MCF 10A (cell line): ENCODE measurements around the gene FOXP4. TPM values are rescaled to one million over a fixed set of nuclear protein-coding genes. Genes with fewer than 3 reads are reported as not detected.

Experiments
- BruUV-seq: library from RNA; stranded (reverse); fragments of 400-500 nt; replicated peaks from 2 replicates; lab custom pipeline; 2021; lab: Mats Ljungman, UMichigan
- CTCF ChIA-PET: fragments of 300-600 bp; sonication (Branson Sonifier 250); formaldehyde crosslinking; extraction: SDS; loops from one replicate; lab custom pipeline; 2021; ENCODE audit warnings: antibody characterized with exemption, inconsistent platforms; lab: Yijun Ruan, JAX
- POLR2A ChIA-PET: fragments of 300-600, 350-650 bp; sonication (Branson Sonifier 250); formaldehyde crosslinking; extraction: SDS; loops from one replicate; lab custom pipeline; 2020; ENCODE audit warnings: antibody characterized with exemption, inconsistent platforms; lab: Yijun Ruan, JAX
- DNase-seq: peaks from one replicate; pipeline ENCODE4 v3.0.0-alpha.2; 2018; ENCODE audit not compliant: unreplicated experiment
- H3K27ac Mint-ChIP-seq: one replicate; pipeline ENCODE4 v1.8.0; 2022; ENCODE audit warnings: mild to moderate bottlenecking, low read depth, mixed read lengths; ENCODE audit not compliant: unreplicated experiment
- H3K27me3 Mint-ChIP-seq: one replicate; pipeline ENCODE4 v1.8.0; 2022; ENCODE audit warnings: mixed read lengths; ENCODE audit not compliant: insufficient read depth, unreplicated experiment
- H3K36me3 Mint-ChIP-seq: one replicate; pipeline ENCODE4 v1.8.0; 2022; ENCODE audit warnings: mild to moderate bottlenecking, moderate library complexity, mixed read lengths; ENCODE audit not compliant: insufficient read depth, unreplicated experiment
- H3K4me1 Mint-ChIP-seq: one replicate; pipeline ENCODE4 v1.8.0; 2022; ENCODE audit warnings: mixed read lengths; ENCODE audit not compliant: insufficient read depth, unreplicated experiment
- H3K4me3 Mint-ChIP-seq: one replicate; pipeline ENCODE4 v1.8.0; 2022; ENCODE audit warnings: mild to moderate bottlenecking, moderate library complexity, mixed read lengths; ENCODE audit not compliant: unreplicated experiment
- H3K9me3 Mint-ChIP-seq: one replicate; pipeline ENCODE4 v1.8.0; 2022; ENCODE audit warnings: mixed read lengths; ENCODE audit not compliant: unreplicated experiment
- CTCF ChIP-seq: fragments of 200-600 bp; IDR thresholded peaks from one replicate; pipeline ENCODE4 v1.8.0; 2022; ENCODE audit warnings: antibody characterized with exemption, mild to moderate bottlenecking; ENCODE audit not compliant: unreplicated experiment
- intact Hi-C: fragments of 100-400 bp; cut with micrococcal nuclease; formaldehyde crosslinking; loops from 2 replicates; pipeline ENCODE4 v1.14.1; 2022
- total RNA-seq: library from RNA; stranded (reverse); gene quantifications from 2 replicates; pipeline ENCODE4 v1.2.3, GENCODE V29; 2022

The FOXP4 gene
- total RNA-seq, 1 experiment from 2014 or later: 16.5 TPM

- Mint-ChIP-seq H3K4me3 (no peak overlapping the region), H3K9me3 (no peaks in the 10 kb centered on the region), H3K27me3 (no peaks in the 10 kb centered on the region), H3K36me3 (no peaks in the 10 kb centered on the region), H3K4me1 (peaks cover 5% of the 10 kb centered on the region), H3K27ac (no peak overlapping the region)
- ChIA-PET POLR2A (no interaction called here), CTCF (interaction anchor here (0.6 to 0.8 kb wide), 2 partner anchors 15 to 103 kb away, joined by 3 read pairs; no protein-coding TSS in a partner anchor)
- no peak for DNase-seq
- no peak for TF ChIP-seq CTCF
- BruUV-seq: no TSS peak
- intact Hi-C loops: no loop called here
Measured at GRCh38 chr6:41528409-41528963, 17.7 kb upstream of the FOXP4 start.

- H3K36me3 Mint-ChIP-seq: no peaks in the 10 kb centered on the region
- no peaks in the 10 kb centered on the region for H3K27me3 Mint-ChIP-seq
- TF ChIP-seq CTCF: no peak
- ChIA-PET CTCF (interaction anchor here (0.6 to 0.8 kb wide), 3 partner anchors 14 to 104 kb away, joined by 3 read pairs; no protein-coding TSS in a partner anchor), POLR2A (interaction anchor here (0.7 kb wide), 1 partner anchor 14 kb away, joined by 3 read pairs; no protein-coding TSS in a partner anchor)
- peaks cover 5% of the 10 kb centered on the region for H3K4me1 Mint-ChIP-seq
- BruUV-seq: no TSS peak
- H3K4me3 Mint-ChIP-seq: no peak overlapping the region
- intact Hi-C loops: no loop called here
- no peak overlapping the region for H3K27ac Mint-ChIP-seq
- H3K9me3 Mint-ChIP-seq: no peaks in the 10 kb centered on the region
- no peak for DNase-seq
Measured at GRCh38 chr6:41529049-41529448, 17.1 kb upstream of the FOXP4 start.

GRCh38 chr6:41529970-41530369 is 16.2 kb upstream of the FOXP4 start:
- no peaks in the 10 kb centered on the region for H3K27me3 Mint-ChIP-seq
- intact Hi-C loops: no loop called here
- H3K36me3 Mint-ChIP-seq: no peaks in the 10 kb centered on the region
- no peak for DNase-seq
- ChIA-PET POLR2A (interaction anchor here (0.7 kb wide), 1 partner anchor 13 kb away, joined by 3 read pairs; no protein-coding TSS in a partner anchor), CTCF (interaction anchor here (0.6 to 1.2 kb wide), 2 partner anchors 162 to 1804 kb away, joined by 3 to 6 read pairs; no protein-coding TSS in a partner anchor)
- TF ChIP-seq CTCF: no peak
- H3K9me3 Mint-ChIP-seq: no peaks in the 10 kb centered on the region
- no peak overlapping the region for H3K27ac Mint-ChIP-seq
- no peak overlapping the region for H3K4me3 Mint-ChIP-seq
- peaks cover 5% of the 10 kb centered on the region for H3K4me1 Mint-ChIP-seq
- BruUV-seq: no TSS peak

- no TSS peak for BruUV-seq
Measured at GRCh38 chr6:41530476-41530875, 15.7 kb upstream of the FOXP4 start.

More at GRCh38 chr6:41530476-41530875, 15.7 kb upstream of the FOXP4 start:
- Mint-ChIP-seq H3K9me3 (no peaks in the 10 kb centered on the region), H3K27me3 (no peaks in the 10 kb centered on the region), H3K36me3 (no peaks in the 10 kb centered on the region), H3K4me1 (peaks cover 5% of the 10 kb centered on the region), H3K27ac (no peak overlapping the region), H3K4me3 (no peak overlapping the region)
- no peak for TF ChIP-seq CTCF
- intact Hi-C loops: no loop called here
- POLR2A ChIA-PET: no interaction called here
- CTCF ChIA-PET: interaction anchor here (0.6 to 1.2 kb wide), 5 partner anchors 162 to 1805 kb away, joined by 3 to 8 read pairs (median 3); no protein-coding TSS in a partner anchor
- no peak for DNase-seq
